Adipocyte (in vitro differentiated cells): ENCODE results near the gene MUC13.

Experiments used
- DNase-seq: peaks from one replicate; pipeline ENCODE4 v3.0.0-alpha.2; 2015; ENCODE audit warnings: low read depth
- H3K27me3 ChIP-seq: replicated peaks from 2 replicates; pipeline ENCODE4 v1.7.0; 2013; ENCODE audit warnings: mild to moderate bottlenecking, low read length, moderate library complexity; ENCODE audit not compliant: control insufficient read depth, insufficient read depth
- H3K36me3 ChIP-seq: 2 replicates; pipeline ENCODE4 v1.7.0; 2013; ENCODE audit warnings: low read length, mild to moderate bottlenecking, moderate library complexity; ENCODE audit not compliant: control insufficient read depth, insufficient read depth, severe bottlenecking
- H3K4me1 ChIP-seq: 2 replicates; pipeline ENCODE4 v1.7.0; 2013; ENCODE audit warnings: mild to moderate bottlenecking, low read length, moderate library complexity; ENCODE audit not compliant: control insufficient read depth, insufficient read depth
- H3K4me3 ChIP-seq: 2 replicates; pipeline ENCODE4 v1.7.0; 2013; ENCODE audit warnings: mild to moderate bottlenecking, low read length, moderate library complexity
- H3K9ac ChIP-seq: 2 replicates; pipeline ENCODE4 v1.7.0; 2013; ENCODE audit warnings: mild to moderate bottlenecking, low read length, moderate library complexity
- H3K9me3 ChIP-seq: 2 replicates; pipeline ENCODE4 v1.7.0; 2013; ENCODE audit warnings: mild to moderate bottlenecking, low read length, moderate library complexity; ENCODE audit not compliant: control insufficient read depth

The MUC13 gene

DNA sequence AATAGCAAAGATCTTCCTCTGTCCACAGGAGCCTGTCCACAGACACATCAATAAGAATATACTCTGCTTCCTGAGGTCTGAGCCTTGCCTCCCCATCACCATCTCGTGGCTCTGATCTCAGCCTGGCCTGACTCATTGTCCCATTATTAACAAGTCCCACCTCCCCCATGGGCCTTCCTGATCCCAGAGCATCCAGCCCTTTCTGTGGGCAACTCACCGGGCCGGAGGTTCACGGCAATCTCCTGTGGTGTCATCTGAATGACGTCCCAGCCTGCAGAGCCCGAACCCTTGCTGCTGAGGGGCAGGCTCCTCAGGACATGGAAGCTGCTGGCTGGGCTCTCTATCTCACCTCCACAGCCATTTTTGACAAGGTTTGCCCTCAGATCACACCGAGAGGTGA is 75.5 kb downstream of the MUC13 start:
- H3K27me3 ChIP-seq, result no peaks in the 10 kb centered on the region
- peak; percentile 51 for DNase-seq
- peaks cover 32% of the 10 kb centered on the region for H3K36me3 ChIP-seq
- H3K4me1 ChIP-seq, result peaks cover 61% of the 10 kb centered on the region
- peak overlapping the region; percentile 77 for H3K9ac ChIP-seq
- no peaks in the 10 kb centered on the region for H3K9me3 ChIP-seq
- H3K4me3 ChIP-seq, result no peak overlapping the region

DNA sequence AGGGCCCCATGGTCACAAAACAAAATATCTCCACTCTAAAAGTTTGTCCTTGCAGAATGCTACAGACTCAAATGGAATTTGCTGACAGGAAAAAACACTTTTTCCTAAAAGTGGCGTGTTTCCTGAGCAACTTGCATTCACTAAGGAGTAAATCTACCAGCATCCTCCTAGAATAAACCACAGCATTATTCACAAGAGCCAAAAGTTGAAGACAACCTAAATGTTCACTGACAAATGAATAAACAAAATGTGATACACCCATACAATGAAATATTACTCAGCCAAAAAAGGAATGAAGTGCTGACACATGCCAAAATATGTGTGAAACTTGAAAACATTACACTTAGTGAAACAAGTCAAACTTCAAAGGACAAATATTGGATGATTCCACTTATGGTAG is 76.3 kb downstream of the MUC13 start:
- no peak overlapping the region for H3K4me3 ChIP-seq
- no peaks in the 10 kb centered on the region for H3K27me3 ChIP-seq
- H3K36me3 ChIP-seq, result peaks cover 33% of the 10 kb centered on the region
- H3K4me1 ChIP-seq, result peaks cover 67% of the 10 kb centered on the region
- peak; percentile 52 for DNase-seq
- peak overlapping the region; percentile 77 for H3K9ac ChIP-seq
- H3K9me3 ChIP-seq, result no peaks in the 10 kb centered on the region

DNA sequence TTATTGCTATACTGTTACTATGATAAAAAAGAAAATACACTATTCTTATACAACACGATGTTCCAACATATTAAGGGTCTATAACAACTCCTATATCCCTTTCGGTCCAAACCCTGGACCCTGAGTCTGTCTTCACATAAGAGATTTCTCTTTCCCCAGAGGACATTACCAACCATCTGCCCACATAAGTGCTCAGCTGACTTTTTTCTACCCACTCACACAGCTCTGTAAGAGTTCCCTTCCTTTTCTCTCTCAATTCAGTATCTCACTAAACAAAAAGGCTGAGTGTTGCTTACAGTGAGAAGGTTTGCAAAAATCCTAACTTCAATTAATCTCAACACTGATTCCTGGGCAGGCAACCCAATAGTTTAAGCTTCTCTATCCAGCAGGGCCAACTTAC is 77.9 kb downstream of the MUC13 start:
- no peak overlapping the region for H3K4me3 ChIP-seq
- peak overlapping the region; percentile 50 for H3K9ac ChIP-seq
- no peak for DNase-seq
- no peaks in the 10 kb centered on the region for H3K27me3 ChIP-seq
- peaks cover 74% of the 10 kb centered on the region for H3K4me1 ChIP-seq
- H3K9me3 ChIP-seq, result no peaks in the 10 kb centered on the region
- H3K36me3 ChIP-seq, result peaks cover 26% of the 10 kb centered on the region
